ENCODE measurements around the gene DAPK1.

Gene DAPK1

DNA sequence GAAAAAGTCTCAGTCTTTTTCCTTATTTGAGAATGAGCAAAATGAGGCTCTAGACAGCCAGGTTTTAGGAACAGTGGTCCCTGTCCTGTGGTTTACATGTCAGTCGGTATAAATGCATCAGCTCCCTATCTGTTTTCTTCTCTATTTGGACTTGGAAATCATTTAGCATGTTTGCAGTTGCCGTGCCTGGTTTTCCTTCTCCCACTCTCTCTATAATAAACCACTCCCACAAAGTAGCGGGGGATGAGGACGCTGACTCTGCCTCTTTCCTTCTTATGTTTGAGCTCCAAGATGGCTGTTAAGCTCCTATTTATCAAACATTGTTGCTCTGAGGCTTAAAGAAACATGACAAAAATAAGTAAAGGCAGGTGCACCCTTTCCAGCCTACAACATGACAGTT is 171.1 kb downstream of the DAPK1 start:
- no peak for DNase-seq (ENCODE audit: low spot score)

DNA sequence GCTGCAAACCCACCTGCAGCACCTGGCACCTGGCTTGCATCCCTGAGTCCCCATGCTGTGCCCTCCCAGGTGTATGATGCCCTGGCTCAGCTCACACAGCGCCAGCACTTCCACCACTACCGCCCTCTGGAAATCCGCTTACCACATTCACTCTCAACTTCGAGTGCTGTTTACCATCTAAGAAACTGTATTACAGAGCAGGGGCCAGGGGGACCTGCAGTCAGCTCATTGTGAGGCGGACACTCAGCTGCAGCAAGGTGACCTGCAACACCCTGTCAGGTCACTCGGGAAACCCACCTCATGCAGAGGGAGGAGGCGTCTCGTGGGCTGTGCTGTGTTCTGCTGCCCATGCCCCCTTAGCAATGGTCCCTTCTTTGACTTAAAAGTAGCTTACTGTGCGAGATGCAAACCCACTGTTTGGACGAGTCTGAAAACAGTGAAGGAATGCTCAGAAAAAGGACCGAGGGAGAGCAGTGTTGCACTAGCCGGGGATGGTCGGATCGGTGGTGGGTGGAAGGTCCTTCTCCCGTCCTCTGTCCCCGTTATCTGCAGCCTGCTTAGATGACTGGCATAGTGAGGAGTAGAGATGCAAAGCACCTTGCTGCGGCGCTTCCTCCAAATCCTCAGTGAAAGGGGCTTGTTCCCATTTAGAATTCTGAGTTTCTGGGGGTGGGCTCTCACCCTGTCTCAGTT is 173.1 kb downstream of the DAPK1 start:
- no peak for DNase-seq (ENCODE audit: low spot score)

DNA sequence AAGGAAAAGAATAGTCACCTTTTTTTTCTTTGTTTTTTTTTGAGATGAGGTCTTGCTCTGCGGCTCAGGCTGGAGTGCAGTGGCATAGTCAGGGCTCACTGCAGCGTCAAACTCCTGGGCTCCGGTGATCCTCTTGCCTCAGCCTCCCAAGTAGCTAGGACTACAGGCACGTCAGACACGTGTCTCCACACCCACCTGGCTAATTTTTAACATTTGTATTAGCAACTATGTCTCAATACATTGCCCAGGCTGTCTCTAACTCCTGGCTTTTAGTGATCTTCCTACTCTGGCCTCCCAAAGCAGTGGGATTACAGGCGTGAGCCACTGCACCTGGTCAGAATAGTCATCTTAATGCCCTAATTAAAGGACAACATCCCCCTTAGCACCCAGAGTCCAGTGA is 173.8 kb downstream of the DAPK1 start:
- DNase-seq (ENCODE audit: low spot score): no peak

GRCh38 chr9:87671925-87672324 is 174.3 kb downstream of the DAPK1 start:
- no peak for DNase-seq (ENCODE audit: low spot score)

DNA sequence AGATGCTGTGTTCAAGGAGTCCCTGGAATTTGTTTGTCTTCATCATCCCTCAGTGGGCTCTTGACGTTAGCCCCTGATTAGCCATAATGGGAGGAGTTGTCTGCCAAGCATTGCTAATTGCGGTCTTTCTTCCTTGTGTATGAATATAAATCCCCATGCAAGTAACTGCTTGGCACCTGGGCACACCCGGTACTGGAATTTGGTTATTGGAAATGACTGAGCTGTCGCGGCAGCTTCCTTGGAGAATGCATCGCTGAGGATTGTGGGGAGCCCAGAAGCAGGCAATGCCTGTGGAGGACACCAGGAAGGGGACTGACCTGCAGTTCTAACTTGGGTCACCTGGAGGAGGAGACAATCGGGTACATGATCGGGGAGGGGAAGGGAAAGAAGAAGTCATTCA is 174.9 kb downstream of the DAPK1 start:
- DNase-seq (ENCODE audit: low spot score): no peak

DNA sequence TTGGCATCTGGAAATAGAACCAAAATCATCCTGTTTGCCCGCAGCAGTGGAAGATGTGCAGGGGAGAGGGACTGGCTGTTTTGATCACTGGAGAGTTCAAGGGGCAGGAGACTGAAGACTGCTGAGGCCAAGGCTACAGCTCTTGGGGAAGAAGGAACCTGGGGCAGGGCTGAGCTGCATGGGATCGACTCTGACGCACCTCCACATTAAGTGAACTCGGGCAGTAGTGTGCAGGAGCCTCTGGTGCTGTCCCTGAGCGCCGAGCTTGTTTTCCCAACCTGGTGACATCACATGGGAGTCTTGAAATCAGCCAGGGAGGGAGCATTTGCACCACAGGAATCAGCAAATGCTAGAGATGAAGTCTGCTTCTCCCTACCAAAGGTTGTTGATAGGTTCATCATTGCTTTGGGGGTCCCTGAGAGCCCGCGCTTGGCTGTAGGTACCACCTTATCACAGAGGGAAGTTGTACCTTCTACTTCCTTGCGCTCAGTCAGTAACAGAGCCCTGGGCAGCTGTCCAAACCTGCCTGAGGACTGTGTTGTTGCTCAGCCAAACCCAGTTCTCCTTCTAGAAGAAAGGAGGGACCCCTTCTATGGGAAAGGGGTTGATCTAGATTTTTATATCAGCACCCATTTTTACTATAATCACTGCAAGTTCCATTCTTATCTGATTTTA is 175.9 kb downstream of the DAPK1 start:
- no peak for DNase-seq (ENCODE audit: low spot score)

- DNase-seq (ENCODE audit: low spot score): no peak
Observed at GRCh38 chr9:87674565-87675299, 177.1 kb downstream of the DAPK1 start.

- DNase-seq (ENCODE audit: low spot score): no peak
Observed at GRCh38 chr9:87675906-87676515, 178.3 kb downstream of the DAPK1 start.

- DNase-seq (ENCODE audit: low spot score): no peak
Observed at GRCh38 chr9:87676976-87677775, 179.5 kb downstream of the DAPK1 start.

DNA sequence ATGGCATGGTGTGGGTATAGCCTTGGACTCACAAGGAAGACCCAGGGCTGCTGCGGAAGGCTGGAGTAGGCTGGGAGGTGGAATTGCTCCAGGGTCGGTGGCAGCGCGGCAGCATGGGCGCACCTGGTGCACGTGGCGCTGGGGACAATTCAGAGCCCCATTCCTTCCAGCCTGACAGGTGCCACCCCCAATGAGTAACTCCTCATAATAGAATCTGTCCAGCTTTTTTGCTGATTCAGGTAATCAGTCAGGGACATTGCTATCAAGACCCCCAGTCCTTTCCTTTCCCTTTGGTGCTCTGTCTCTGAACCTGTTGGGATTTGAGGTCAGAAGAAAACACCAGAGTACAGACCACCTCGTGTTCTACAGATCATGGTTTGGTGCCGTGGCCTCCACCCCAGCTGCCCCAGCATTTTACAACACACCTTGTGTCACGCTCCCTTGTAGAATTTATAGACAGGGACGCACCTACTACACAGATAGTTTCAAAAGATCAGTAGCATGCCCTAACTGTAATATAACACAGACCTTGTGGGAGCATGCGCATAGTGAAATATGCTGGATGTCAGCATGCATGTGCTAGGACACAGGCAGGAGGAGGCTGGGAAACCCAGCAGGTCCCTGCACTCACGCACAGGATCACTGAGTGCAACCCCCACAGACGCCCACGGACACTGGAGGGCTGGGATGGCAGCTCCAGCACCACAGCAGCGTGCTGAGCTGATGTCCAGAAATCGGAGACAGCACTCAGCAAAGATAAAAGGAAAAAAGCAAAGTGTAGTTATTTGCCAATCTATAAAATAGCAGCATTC is 180.3 kb downstream of the DAPK1 start:
- no peak for DNase-seq (ENCODE audit: low spot score)

DNA sequence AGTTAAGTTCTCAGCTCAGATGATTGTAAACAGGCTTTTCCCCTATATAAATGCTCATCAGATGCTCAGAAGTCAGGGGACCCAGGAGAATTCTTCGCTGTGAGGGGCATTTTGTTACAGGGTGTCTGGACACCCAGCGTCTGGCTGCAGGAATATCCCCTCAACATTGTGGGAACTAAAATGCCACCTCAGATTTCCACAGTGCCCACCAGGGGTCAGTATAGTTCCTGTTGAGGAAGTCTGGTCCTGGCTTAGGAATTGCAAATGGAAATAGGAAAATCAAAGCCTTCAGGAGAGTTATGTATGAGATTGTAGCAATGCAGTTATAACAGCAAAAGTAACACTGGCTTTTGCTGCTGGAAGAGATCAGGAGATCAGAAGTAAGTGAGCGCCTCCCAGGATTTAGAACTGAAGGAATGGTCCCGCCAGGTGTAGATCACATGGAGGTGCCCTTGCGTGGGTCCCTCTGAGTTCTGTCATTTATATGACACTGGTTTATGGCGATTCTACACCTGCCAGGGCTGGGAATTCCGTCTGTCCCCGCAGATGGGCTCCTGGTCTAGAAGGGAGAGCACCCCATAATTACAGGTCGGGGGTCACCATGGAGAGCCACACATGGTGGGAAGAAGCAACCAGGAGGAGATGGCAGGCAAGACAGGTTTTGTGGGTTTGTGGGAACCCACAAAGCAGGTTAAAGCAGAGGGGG is 181.1 kb downstream of the DAPK1 start:
- peak; percentile 76 for DNase-seq (ENCODE audit: low spot score)

- DNase-seq (ENCODE audit: low spot score): no peak
Observed at GRCh38 chr9:87681271-87682061, 183.8 kb downstream of the DAPK1 start.

GRCh38 chr9:87682085-87682484 is 184.4 kb downstream of the DAPK1 start:
- DNase-seq (ENCODE audit: low spot score): no peak

DNA sequence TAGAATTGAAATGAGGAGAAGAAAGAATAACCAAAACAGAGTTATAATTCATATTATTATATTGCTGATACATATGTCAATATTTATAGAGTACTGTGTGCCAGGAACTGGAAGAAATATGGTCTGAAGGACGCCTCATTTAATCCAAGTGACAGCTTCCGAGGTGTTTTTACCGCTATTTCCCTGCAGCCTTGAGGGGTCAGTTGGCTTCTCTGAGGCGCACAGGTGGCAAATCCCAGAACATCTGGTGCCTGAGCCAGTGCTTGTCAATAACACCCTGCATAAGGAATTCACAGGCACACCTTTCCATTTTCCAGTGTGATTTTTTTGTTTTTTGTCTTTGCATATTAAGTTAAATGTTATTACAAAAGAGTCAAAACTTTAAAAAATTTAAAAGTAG is 185.0 kb downstream of the DAPK1 start:
- DNase-seq (ENCODE audit: low spot score): no peak

GRCh38 chr9:87683751-87684626 is 186.3 kb downstream of the DAPK1 start:
- no peak for DNase-seq (ENCODE audit: low spot score)

GRCh38 chr9:87684627-87685219 is 187.1 kb downstream of the DAPK1 start:
- DNase-seq (ENCODE audit: low spot score): peak; percentile 41

DNA sequence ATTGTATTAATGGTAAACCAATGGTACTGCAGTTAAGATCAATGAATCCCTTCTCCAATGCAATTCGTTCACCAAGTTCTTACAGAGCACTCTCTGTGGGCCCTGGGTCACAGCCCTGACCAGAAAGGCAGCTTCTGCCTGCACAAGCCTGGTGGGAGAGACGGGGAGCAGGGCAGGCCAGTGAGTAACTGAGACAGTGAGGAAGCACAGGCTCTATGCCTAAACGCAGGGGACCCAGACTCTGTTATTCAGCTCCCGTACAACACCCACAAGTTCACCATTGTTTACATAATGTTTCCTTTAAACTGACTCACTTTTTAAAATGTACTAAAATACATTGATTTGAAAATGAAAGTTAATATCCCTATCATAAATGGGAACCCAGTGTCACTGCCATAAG is 187.8 kb downstream of the DAPK1 start:
- DNase-seq (ENCODE audit: low spot score): no peak

GRCh38 chr9:87685871-87686519 is 188.3 kb downstream of the DAPK1 start:
- no peak for DNase-seq (ENCODE audit: low spot score)

Data from cerebellar cortex (tissue), 1 donor.